Gastroesophageal sphincter (tissue), 4 donors: ENCODE results near the gene HOMER1. TPM values are rescaled to one million over a fixed set of nuclear protein-coding genes. Genes with fewer than 3 reads are reported as not detected.

Experiments used
- ATAC-seq: fragments of 150-250 bp; one replicate; pipeline ENCODE4 v1.9.1; 2016; ENCODE audit warnings: mild to moderate bottlenecking, moderate library complexity
- H3K27ac ChIP-seq, 4 donors: fragments of 200-600 bp; sonication (generic) in 3 of 4; 1 replicate in 3 of 4; 2 replicates in 1 of 4; pipeline ENCODE4 v1.5.1; 2016 to 2019
- H3K27me3 ChIP-seq: fragments of 200-600 bp; sonication (generic); one replicate; pipeline ENCODE4 v1.5.1; 2019
- H3K36me3 ChIP-seq, 2 donors: fragments of 200-600 bp; sonication (generic); one replicate each; pipeline ENCODE4 v1.5.1; 2019; ENCODE audit warnings: control low read depth in 1 of 2
- H3K4me1 ChIP-seq, 3 donors: fragments of 200-600 bp; sonication (generic); 1 replicate in 2 of 3; 2 replicates in 1 of 3; pipeline ENCODE4 v1.5.1; 2016 to 2019; ENCODE audit warnings: control low read depth in 2 of 3
- H3K4me3 ChIP-seq, 2 donors: fragments of 200-600 bp; sonication (generic); one replicate each; pipeline ENCODE4 v1.5.1; 2019; ENCODE audit warnings: mild to moderate bottlenecking in 1 of 2, moderate library complexity in 1 of 2
- H3K9me3 ChIP-seq, 3 donors: fragments of 200-600 bp; sonication (generic); one replicate each; pipeline ENCODE4 v1.5.1; 2017 to 2019; ENCODE audit warnings: control low read depth in 2 of 3
- EP300 ChIP-seq: sonication (generic); formaldehyde crosslinking; IDR thresholded peaks from one replicate; pipeline ENCODE4 v1.6.1; 2017; ENCODE audit warnings: antibody characterized with exemption, mild to moderate bottlenecking
- POLR2A ChIP-seq, 2 donors: fragments of 450-650 bp; IDR thresholded peaks; one replicate each; pipeline ENCODE4 v1.6.1; 2017; ENCODE audit warnings: antibody characterized with exemption in 2 of 2, mild to moderate bottlenecking in 2 of 2, moderate library complexity in 1 of 2
- POLR2AphosphoS5 ChIP-seq: sonication (generic); formaldehyde crosslinking; IDR thresholded peaks from one replicate; pipeline ENCODE4 v1.6.1; 2017; ENCODE audit warnings: antibody characterized with exemption
- WGBS, 2 donors: methylation state at CpG; one replicate each; pipeline ENCODE4 v1.1.5; 2018; ENCODE audit warnings: low coverage in 1 of 2; 5-methylcytosine and 5-hydroxymethylcytosine counted together
- total RNA-seq, 4 donors: library from RNA; depleted of rRNA; stranded (reverse); fragments of >200 nt; gene quantifications; one replicate each; pipeline ENCODE4 v1.1.0, GENCODE V29; 2016
- TF ChIP-seq, protein P1 (sequence below), 4 experiments: fragments of 200-600 bp in 2 of 4; fragments of 450-650 bp in 2 of 4; sonication (generic) in 1 of 4; IDR thresholded peaks; one replicate each; pipeline ENCODE4 v1.5.1; 2017 to 2019; ENCODE audit warnings: antibody characterized with exemption in 4 of 4, mild to moderate bottlenecking in 2 of 4, moderate library complexity in 2 of 4

The HOMER1 gene
- total RNA-seq, 4 donors from 2014 or later, result 13.0 to 26.3 (median 15.0) TPM

DNA sequence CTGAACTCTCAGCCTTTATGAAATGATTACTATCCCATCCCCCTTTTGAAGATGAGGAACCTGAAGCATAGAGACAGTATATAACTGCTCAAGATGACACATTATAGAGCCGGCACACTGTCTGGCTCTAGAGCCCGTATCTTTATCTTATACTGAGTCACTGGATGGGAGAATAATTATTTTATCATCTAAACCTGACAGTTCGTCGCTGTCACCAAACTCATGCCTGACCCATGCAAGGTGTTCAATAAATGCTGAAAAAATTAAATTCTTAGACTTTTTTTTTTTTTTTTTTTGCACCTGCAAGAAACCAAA is 38.8 kb downstream of the HOMER1 start:
- TF ChIP-seq, protein P1, sequence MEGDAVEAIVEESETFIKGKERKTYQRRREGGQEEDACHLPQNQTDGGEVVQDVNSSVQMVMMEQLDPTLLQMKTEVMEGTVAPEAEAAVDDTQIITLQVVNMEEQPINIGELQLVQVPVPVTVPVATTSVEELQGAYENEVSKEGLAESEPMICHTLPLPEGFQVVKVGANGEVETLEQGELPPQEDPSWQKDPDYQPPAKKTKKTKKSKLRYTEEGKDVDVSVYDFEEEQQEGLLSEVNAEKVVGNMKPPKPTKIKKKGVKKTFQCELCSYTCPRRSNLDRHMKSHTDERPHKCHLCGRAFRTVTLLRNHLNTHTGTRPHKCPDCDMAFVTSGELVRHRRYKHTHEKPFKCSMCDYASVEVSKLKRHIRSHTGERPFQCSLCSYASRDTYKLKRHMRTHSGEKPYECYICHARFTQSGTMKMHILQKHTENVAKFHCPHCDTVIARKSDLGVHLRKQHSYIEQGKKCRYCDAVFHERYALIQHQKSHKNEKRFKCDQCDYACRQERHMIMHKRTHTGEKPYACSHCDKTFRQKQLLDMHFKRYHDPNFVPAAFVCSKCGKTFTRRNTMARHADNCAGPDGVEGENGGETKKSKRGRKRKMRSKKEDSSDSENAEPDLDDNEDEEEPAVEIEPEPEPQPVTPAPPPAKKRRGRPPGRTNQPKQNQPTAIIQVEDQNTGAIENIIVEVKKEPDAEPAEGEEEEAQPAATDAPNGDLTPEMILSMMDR (IDR thresholded peaks at IDR 0.05), result no peak
- no peak for TF ChIP-seq POLR2AphosphoS5
- TF ChIP-seq POLR2A (IDR thresholded peaks at IDR 0.05), result no peak
- no peak for TF ChIP-seq EP300
- H3K36me3 ChIP-seq, result no peaks in the 10 kb centered on the region
- H3K4me1 ChIP-seq, result no peaks in the 10 kb centered on the region
- no peaks in the 10 kb centered on the region for H3K9me3 ChIP-seq
- H3K4me3 ChIP-seq, result no peak overlapping the region
- no peaks in the 10 kb centered on the region for H3K27me3 ChIP-seq
- H3K27ac ChIP-seq, result no peak overlapping the region
- 87 to 90% methylated on average over 4 of the region's 4 CpGs for WGBS, 2 donors
- ATAC-seq, result no peak

DNA sequence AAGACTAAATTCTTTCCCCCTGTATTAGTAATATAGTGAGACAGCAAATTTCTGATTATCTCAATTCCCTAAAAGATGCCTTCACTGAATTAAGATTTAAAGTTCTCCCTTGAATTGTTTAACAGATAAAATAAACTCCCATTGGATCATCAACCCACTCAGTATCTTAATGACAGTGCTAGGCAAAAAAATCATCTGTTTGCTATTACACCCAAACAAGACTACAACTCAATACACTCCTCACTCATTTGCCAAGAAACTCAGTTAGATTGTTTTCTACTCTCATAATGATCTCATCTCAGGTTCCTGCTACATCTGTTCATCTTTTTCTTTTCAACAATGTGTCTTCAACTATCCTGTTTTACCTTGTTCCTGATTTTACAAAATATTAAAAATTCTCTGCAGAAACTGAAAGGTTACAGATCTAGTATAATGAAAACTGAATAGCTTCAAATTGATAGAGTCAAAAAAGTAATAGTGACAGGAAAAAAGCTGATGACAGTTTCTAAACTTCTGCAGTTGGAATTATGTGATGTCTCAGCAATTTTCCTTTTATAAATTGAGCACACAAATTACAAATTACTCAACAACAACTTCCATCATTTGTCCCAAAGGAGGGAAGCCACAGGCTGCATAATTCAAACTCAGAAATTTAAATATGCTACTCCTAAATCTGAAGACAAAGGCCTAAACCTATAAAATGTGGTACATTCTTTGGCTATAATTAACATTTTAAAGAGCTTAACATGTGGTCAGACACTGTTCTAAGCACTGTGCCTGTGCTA is 39.4 kb downstream of the HOMER1 start:
- H3K4me3 ChIP-seq, result no peak overlapping the region

DNA sequence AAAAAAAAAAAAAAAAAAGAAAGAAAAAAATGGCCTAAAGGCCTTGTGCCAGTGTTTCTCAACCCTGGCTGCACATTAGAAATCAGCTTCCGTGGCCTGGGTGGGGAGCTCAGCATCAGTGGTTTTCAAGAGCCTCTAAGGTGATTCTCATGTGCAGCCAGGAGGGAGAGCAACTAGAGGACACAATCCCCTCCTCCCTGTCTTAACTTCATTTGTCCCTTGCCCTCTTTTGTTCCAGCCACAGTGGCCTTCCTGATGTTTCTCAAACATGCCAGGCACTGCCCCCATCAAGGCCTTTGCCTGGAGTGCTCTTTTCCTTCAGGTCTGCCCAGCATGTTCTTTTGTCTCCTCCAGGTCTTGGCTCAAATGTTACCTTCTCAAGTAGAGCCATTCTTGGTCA is 42.4 kb downstream of the HOMER1 start:
- TF ChIP-seq EP300 (no peak), POLR2A (IDR thresholded peaks at IDR 0.05) (no peak), POLR2AphosphoS5 (no peak)
- TF ChIP-seq, protein P1 (IDR thresholded peaks at IDR 0.05), result no peak
- no peak for ATAC-seq

More for the DNA sequence above, 39.4 kb downstream of the HOMER1 start:
- Histone ChIP-seq H3K4me1 (no peaks in the 10 kb centered on the region), H3K9me3 (no peaks in the 10 kb centered on the region), H3K27me3 (no peaks in the 10 kb centered on the region), H3K36me3 (no peaks in the 10 kb centered on the region), H3K27ac (no peak overlapping the region)
- TF ChIP-seq POLR2AphosphoS5 (no peak), EP300 (no peak), POLR2A (IDR thresholded peaks at IDR 0.05) (no peak)
- TF ChIP-seq, protein P1 (IDR thresholded peaks at IDR 0.05), result no peak
- no peak for ATAC-seq

DNA sequence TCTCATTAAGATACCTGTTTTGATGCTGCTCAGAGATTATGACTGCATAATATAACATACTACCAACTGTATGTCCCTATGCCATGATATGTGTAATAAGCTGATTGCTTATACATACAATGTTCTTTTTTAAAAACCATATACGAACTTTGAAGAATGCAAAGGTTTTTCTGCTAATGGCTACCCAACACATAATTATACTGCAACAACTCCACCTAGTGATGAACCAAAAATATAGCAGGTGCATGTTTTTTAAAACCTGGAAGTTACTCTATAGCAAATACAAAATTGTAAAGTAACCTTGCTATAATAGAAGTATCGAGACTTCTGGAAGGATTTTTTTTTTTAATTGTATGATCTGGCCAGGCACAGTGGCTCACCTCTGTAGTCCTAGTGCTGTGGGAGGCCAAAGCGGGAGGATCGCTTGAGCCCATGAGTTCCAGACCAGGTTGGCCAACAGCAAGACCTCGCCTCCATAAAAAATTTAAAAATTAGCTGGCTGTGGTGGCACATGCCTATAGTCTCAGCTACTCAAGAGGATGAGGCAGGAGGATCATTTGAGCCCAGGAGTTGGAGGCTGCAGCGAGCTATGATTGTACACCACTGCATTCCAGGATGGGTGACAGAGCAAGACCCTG is 49.1 kb downstream of the HOMER1 start:
- no peaks in the 10 kb centered on the region for H3K27me3 ChIP-seq
- ATAC-seq, result no peak

More for the DNA sequence above, 42.4 kb downstream of the HOMER1 start:
- Histone ChIP-seq H3K27ac (no peak overlapping the region), H3K36me3 (no peaks in the 10 kb centered on the region), H3K4me3 (no peak overlapping the region), H3K4me1 (no peaks in the 10 kb centered on the region), H3K27me3 (no peaks in the 10 kb centered on the region), H3K9me3 (no peaks in the 10 kb centered on the region)
- WGBS, 2 donors, result 100% methylated on average over 1 of the region's 1 CpG; no CpG with 5 or more reads in 1 of the 2 donors

More for the DNA sequence above, 49.1 kb downstream of the HOMER1 start:
- H3K36me3 ChIP-seq, result no peaks in the 10 kb centered on the region
- TF ChIP-seq, protein P1 (IDR thresholded peaks at IDR 0.05), result peak; percentile 51 to 66 (median 62)
- TF ChIP-seq POLR2A (IDR thresholded peaks at IDR 0.05), result no peak
- no peak overlapping the region for H3K27ac ChIP-seq
- 30 to 68% methylated on average over 3 to 6 of the region's 6 CpGs for WGBS, 2 donors
- H3K9me3 ChIP-seq, result no peaks in the 10 kb centered on the region
- peaks cover 0 to 10% (median 0%) of the 10 kb centered on the region in 3 donors for H3K4me1 ChIP-seq
- no peak overlapping the region for H3K4me3 ChIP-seq
